ENCODE results near the gene ZGRF1.

GRCh38 chr4:112520598-112521122 lies 116.0 kb downstream of the ZGRF1 start:
- TF ChIP-seq, protein P1, sequence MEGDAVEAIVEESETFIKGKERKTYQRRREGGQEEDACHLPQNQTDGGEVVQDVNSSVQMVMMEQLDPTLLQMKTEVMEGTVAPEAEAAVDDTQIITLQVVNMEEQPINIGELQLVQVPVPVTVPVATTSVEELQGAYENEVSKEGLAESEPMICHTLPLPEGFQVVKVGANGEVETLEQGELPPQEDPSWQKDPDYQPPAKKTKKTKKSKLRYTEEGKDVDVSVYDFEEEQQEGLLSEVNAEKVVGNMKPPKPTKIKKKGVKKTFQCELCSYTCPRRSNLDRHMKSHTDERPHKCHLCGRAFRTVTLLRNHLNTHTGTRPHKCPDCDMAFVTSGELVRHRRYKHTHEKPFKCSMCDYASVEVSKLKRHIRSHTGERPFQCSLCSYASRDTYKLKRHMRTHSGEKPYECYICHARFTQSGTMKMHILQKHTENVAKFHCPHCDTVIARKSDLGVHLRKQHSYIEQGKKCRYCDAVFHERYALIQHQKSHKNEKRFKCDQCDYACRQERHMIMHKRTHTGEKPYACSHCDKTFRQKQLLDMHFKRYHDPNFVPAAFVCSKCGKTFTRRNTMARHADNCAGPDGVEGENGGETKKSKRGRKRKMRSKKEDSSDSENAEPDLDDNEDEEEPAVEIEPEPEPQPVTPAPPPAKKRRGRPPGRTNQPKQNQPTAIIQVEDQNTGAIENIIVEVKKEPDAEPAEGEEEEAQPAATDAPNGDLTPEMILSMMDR (IDR thresholded peaks at IDR 0.05 in 4 of 5, conservative IDR thresholded peaks at IDR 0.05 in 1 of 5): no peak
- no peak for TF ChIP-seq POLR2A (IDR thresholded peaks at IDR 0.05)
